Rectal smooth muscle tissue (tissue), 1 donor: ENCODE results near the gene STRN4.

ENCODE experiments used
- H3K27ac ChIP-seq: one replicate; pipeline ENCODE4 v1.7.0; 2013; ENCODE audit warnings: low read depth, low read length, inconsistent platforms
- H3K27me3 ChIP-seq: one replicate; pipeline ENCODE4 v1.7.0; 2013; ENCODE audit warnings: low read length; ENCODE audit not compliant: control insufficient read depth, insufficient read depth
- H3K36me3 ChIP-seq: one replicate; pipeline ENCODE4 v1.7.0; 2013; ENCODE audit warnings: low read length; ENCODE audit not compliant: control insufficient read depth, insufficient read depth
- H3K4me1 ChIP-seq: one replicate; pipeline ENCODE4 v1.7.0; 2013; ENCODE audit warnings: low read length; ENCODE audit not compliant: control insufficient read depth, insufficient read depth
- H3K4me3 ChIP-seq: one replicate; pipeline ENCODE4 v1.7.0; 2013; ENCODE audit warnings: low read length
- H3K9ac ChIP-seq: one replicate; pipeline ENCODE4 v1.7.0; 2013; ENCODE audit warnings: low read length

STRN4 gene

GRCh38 chr19:46725859-46726393 lies 20.3 kb downstream of the STRN4 start:
- H3K9ac ChIP-seq = no peak overlapping the region
- no peak overlapping the region for H3K27ac ChIP-seq
- H3K4me3 ChIP-seq = no peak overlapping the region
- no peaks in the 10 kb centered on the region for H3K27me3 ChIP-seq
- no peaks in the 10 kb centered on the region for H3K4me1 ChIP-seq
- peaks cover 62% of the 10 kb centered on the region for H3K36me3 ChIP-seq

- no peaks in the 10 kb centered on the region for H3K27me3 ChIP-seq
- no peak overlapping the region for H3K4me3 ChIP-seq
- H3K36me3 ChIP-seq = peaks cover 56% of the 10 kb centered on the region
- no peaks in the 10 kb centered on the region for H3K4me1 ChIP-seq
- no peak overlapping the region for H3K9ac ChIP-seq
- no peak overlapping the region for H3K27ac ChIP-seq
These were observed 21.0 kb downstream of the STRN4 start for GRCh38 chr19:46725036-46725820.

- Histone ChIP-seq H3K27ac (no peak overlapping the region), H3K27me3 (no peaks in the 10 kb centered on the region), H3K4me3 (no peak overlapping the region), H3K36me3 (peaks cover 53% of the 10 kb centered on the region), H3K4me1 (no peaks in the 10 kb centered on the region), H3K9ac (no peak overlapping the region)
These were observed 21.8 kb downstream of the STRN4 start for GRCh38 chr19:46724468-46724867.

GRCh38 chr19:46723471-46723870 lies 22.8 kb downstream of the STRN4 start:
- H3K27ac ChIP-seq = no peak overlapping the region
- peaks cover 46% of the 10 kb centered on the region for H3K36me3 ChIP-seq
- H3K4me3 ChIP-seq = no peak overlapping the region
- no peaks in the 10 kb centered on the region for H3K27me3 ChIP-seq
- H3K4me1 ChIP-seq = no peaks in the 10 kb centered on the region
- no peak overlapping the region for H3K9ac ChIP-seq

- Histone ChIP-seq H3K9ac (no peak overlapping the region), H3K27me3 (no peaks in the 10 kb centered on the region), H3K27ac (no peak overlapping the region), H3K36me3 (peaks cover 42% of the 10 kb centered on the region), H3K4me3 (no peak overlapping the region), H3K4me1 (no peaks in the 10 kb centered on the region)
These were observed 23.2 kb downstream of the STRN4 start for GRCh38 chr19:46723023-46723461.

GRCh38 chr19:46722421-46723022 lies 23.7 kb downstream of the STRN4 start:
- Histone ChIP-seq H3K27ac (no peak overlapping the region), H3K36me3 (peaks cover 39% of the 10 kb centered on the region), H3K4me1 (no peaks in the 10 kb centered on the region), H3K27me3 (no peaks in the 10 kb centered on the region), H3K9ac (no peak overlapping the region), H3K4me3 (no peak overlapping the region)

GRCh38 chr19:46722004-46722380 lies 24.3 kb downstream of the STRN4 start:
- Histone ChIP-seq H3K4me1 (no peaks in the 10 kb centered on the region), H3K4me3 (no peak overlapping the region), H3K27me3 (no peaks in the 10 kb centered on the region), H3K27ac (no peak overlapping the region), H3K9ac (no peak overlapping the region), H3K36me3 (peaks cover 34% of the 10 kb centered on the region)

- H3K36me3 ChIP-seq = peaks cover 30% of the 10 kb centered on the region
- H3K4me3 ChIP-seq = no peak overlapping the region
- H3K9ac ChIP-seq = no peak overlapping the region
- H3K27me3 ChIP-seq = no peaks in the 10 kb centered on the region
- no peak overlapping the region for H3K27ac ChIP-seq
- H3K4me1 ChIP-seq = no peaks in the 10 kb centered on the region
These were observed 24.8 kb downstream of the STRN4 start for GRCh38 chr19:46721269-46722003.

- Histone ChIP-seq H3K27ac (no peak overlapping the region), H3K4me1 (peaks cover 2% of the 10 kb centered on the region), H3K36me3 (peaks cover 28% of the 10 kb centered on the region), H3K27me3 (no peaks in the 10 kb centered on the region), H3K9ac (no peak overlapping the region), H3K4me3 (no peak overlapping the region)
These were observed 25.6 kb downstream of the STRN4 start for GRCh38 chr19:46720503-46721239.

GRCh38 chr19:46719629-46720502 lies 26.4 kb downstream of the STRN4 start:
- Histone ChIP-seq H3K4me1 (peaks cover 10% of the 10 kb centered on the region), H3K36me3 (peaks cover 24% of the 10 kb centered on the region), H3K27ac (no peak overlapping the region), H3K27me3 (no peaks in the 10 kb centered on the region), H3K4me3 (no peak overlapping the region), H3K9ac (no peak overlapping the region)

GRCh38 chr19:46718934-46719622 lies 27.2 kb downstream of the STRN4 start:
- peaks cover 19% of the 10 kb centered on the region for H3K36me3 ChIP-seq
- no peak overlapping the region for H3K27ac ChIP-seq
- H3K4me1 ChIP-seq = peaks cover 13% of the 10 kb centered on the region
- no peak overlapping the region for H3K9ac ChIP-seq
- no peaks in the 10 kb centered on the region for H3K27me3 ChIP-seq
- H3K4me3 ChIP-seq = no peak overlapping the region
